Testis (tissue), 2 donors: ENCODE measurements around the gene ALKBH5.

Experiments
- POLR2A ChIP-seq: fragments of 450-650 bp; IDR thresholded peaks from one replicate; pipeline ENCODE4 v1.6.1; 2017; ENCODE audit warnings: antibody characterized with exemption, mild to moderate bottlenecking, moderate library complexity
- TF ChIP-seq, protein P1 (sequence below), 3 experiments: fragments of 450-650 bp in 2 of 3; fragments of 200-600 bp in 1 of 3; sonication (generic) in 1 of 3; IDR thresholded peaks; one replicate each; pipeline ENCODE4 v1.5.1; 2016 to 2019; ENCODE audit warnings: antibody characterized with exemption in 3 of 3, mild to moderate bottlenecking in 2 of 3, moderate library complexity in 1 of 3

DNA sequence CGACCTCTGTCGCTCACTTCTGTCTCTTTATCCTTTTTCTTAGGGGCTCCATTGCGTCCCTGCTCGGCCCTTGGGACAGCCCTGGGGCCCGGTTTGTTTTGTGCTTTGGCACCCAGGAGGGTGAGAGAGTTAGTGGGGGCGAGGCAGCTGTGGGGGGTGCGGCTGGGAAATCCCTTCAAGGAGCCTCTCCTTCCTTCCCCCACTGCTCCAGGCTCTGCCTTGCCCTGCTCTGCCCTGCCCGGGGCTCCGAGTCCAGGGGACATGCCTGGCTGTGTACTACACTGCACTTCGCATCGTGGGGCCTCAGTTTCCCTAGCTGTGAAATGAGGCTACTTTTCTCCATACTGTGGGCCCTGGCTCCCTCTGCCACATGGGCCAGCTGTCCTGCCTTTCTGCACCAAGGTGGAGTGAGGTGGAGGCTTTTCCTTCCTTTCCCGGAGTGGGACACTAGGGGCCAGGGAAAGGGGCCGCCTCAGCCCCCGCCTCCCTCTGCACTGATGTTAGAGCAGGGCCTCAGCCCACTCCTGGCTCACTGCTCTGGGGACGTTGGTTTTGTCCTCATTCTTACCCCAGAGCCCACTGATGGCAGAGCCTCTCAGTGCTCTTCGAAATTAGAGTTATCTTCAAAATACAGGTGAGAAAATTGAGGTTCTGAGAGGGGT lies 42.8 kb downstream of the ALKBH5 start:
- TF ChIP-seq, protein P1, sequence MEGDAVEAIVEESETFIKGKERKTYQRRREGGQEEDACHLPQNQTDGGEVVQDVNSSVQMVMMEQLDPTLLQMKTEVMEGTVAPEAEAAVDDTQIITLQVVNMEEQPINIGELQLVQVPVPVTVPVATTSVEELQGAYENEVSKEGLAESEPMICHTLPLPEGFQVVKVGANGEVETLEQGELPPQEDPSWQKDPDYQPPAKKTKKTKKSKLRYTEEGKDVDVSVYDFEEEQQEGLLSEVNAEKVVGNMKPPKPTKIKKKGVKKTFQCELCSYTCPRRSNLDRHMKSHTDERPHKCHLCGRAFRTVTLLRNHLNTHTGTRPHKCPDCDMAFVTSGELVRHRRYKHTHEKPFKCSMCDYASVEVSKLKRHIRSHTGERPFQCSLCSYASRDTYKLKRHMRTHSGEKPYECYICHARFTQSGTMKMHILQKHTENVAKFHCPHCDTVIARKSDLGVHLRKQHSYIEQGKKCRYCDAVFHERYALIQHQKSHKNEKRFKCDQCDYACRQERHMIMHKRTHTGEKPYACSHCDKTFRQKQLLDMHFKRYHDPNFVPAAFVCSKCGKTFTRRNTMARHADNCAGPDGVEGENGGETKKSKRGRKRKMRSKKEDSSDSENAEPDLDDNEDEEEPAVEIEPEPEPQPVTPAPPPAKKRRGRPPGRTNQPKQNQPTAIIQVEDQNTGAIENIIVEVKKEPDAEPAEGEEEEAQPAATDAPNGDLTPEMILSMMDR (IDR thresholded peaks at IDR 0.05) = no peak
- no peak for TF ChIP-seq POLR2A
